22Rv1 (cell line): ENCODE results near the gene CFL1.

Experiments used
- CTCF ChIP-seq: fragments of 450-650 bp; IDR thresholded peaks from 2 replicates; pipeline ENCODE4 v1.5.1; 2017; ENCODE audit warnings: mild to moderate bottlenecking
- ZFX ChIP-seq: fragments of 450-650 bp; IDR thresholded peaks from 2 replicates; pipeline ENCODE4 v1.6.1; 2017; ENCODE audit warnings: antibody characterized with exemption, borderline replicate concordance

- no peak; the same call in 1 of the 2 replicates for TF ChIP-seq CTCF
- TF ChIP-seq ZFX: no peak
Measured at GRCh38 chr11:65852508-65853245, 5.3 kb downstream of the CFL1 start.
